WTC11 (cell line): ENCODE results near the gene FSTL1. TPM values are rescaled to one million over a fixed set of nuclear protein-coding genes. Genes with fewer than 3 reads are reported as not detected.

Experiments used
- ATAC-seq: fragments of 200-7000 bp; cut with Tn5 transposase; 2 replicates; pipeline ENCODE4 v1.10.0; 2021; ENCODE audit warnings: mild to moderate bottlenecking, moderate library complexity
- CTCF ChIA-PET: fragments of 300-600 bp; sonication (Branson Sonifier 250); formaldehyde crosslinking; loops from one replicate; lab custom pipeline; 2021; ENCODE audit warnings: antibody characterized with exemption; lab: Charles Lee
- POLR2A ChIA-PET: fragments of 350-600 bp; sonication (Branson Sonifier 250); formaldehyde crosslinking; loops from one replicate; lab custom pipeline; 2021; ENCODE audit warnings: antibody characterized with exemption; lab: Charles Lee
- DNase-seq: peaks from one replicate; pipeline ENCODE4 v3.0.0; 2021; ENCODE audit warnings: low spot score
- H3K27ac Mint-ChIP-seq: 2 replicates; pipeline ENCODE4 v1.8.0; 2021; ENCODE audit warnings: mixed read lengths
- H3K27me3 Mint-ChIP-seq: 2 replicates; pipeline ENCODE4 v1.8.0; 2021; ENCODE audit warnings: low read depth, mild to moderate bottlenecking, moderate library complexity, mixed read lengths
- H3K36me3 Mint-ChIP-seq: 2 replicates; pipeline ENCODE4 v1.8.0; 2021; ENCODE audit warnings: mixed read lengths
- H3K4me1 Mint-ChIP-seq: 2 replicates; pipeline ENCODE4 v1.8.0; 2022; ENCODE audit warnings: mixed read lengths
- H3K4me3 Mint-ChIP-seq: 2 replicates; pipeline ENCODE4 v1.8.0; 2021; ENCODE audit warnings: mild to moderate bottlenecking, moderate library complexity, mixed read lengths
- H3K9me3 Mint-ChIP-seq: 2 replicates; pipeline ENCODE4 v1.8.0; 2021; ENCODE audit warnings: mixed read lengths
- ATF1 ChIP-seq: sonication (generic); formaldehyde crosslinking; IDR thresholded peaks from 2 replicates; pipeline ENCODE4 v1.8.1; 2023; ENCODE audit warnings: mild to moderate bottlenecking, moderate library complexity, missing genetic modification reagents
- CREM ChIP-seq: sonication (generic); formaldehyde crosslinking; IDR thresholded peaks from 2 replicates; pipeline ENCODE4 v1.8.1; 2022; ENCODE audit warnings: mild to moderate bottlenecking, missing genetic modification reagents, moderate library complexity
- ESRRA ChIP-seq: sonication (generic); formaldehyde crosslinking; IDR thresholded peaks from 2 replicates; pipeline ENCODE4 v1.8.1; 2022; ENCODE audit warnings: mild to moderate bottlenecking, missing genetic modification reagents, borderline replicate concordance
- FOXK1 ChIP-seq: sonication (generic); formaldehyde crosslinking; IDR thresholded peaks from 2 replicates; pipeline ENCODE4 v1.8.0; 2022; ENCODE audit warnings: mild to moderate bottlenecking, moderate library complexity, missing genetic modification reagents
- GABPB1 ChIP-seq: sonication (generic); formaldehyde crosslinking; IDR thresholded peaks from 2 replicates; pipeline ENCODE4 v1.8.1; 2023; ENCODE audit warnings: mild to moderate bottlenecking, missing genetic modification reagents
- HMGXB4 ChIP-seq: sonication (generic); formaldehyde crosslinking; IDR thresholded peaks from 2 replicates; pipeline ENCODE4 v1.8.1; 2023; ENCODE audit warnings: mild to moderate bottlenecking, moderate library complexity, missing genetic modification reagents
- IRF1 ChIP-seq: sonication (generic); formaldehyde crosslinking; IDR thresholded peaks from 2 replicates; pipeline ENCODE4 v1.8.0; 2023; ENCODE audit warnings: missing genetic modification reagents
- KAT7 ChIP-seq: sonication (generic); formaldehyde crosslinking; IDR thresholded peaks from 2 replicates; pipeline ENCODE4 v1.8.1; 2023; ENCODE audit warnings: missing genetic modification reagents, mild to moderate bottlenecking, borderline replicate concordance
- NR1H2 ChIP-seq: sonication (generic); formaldehyde crosslinking; IDR thresholded peaks from 2 replicates; pipeline ENCODE4 v1.9.0; 2021; ENCODE audit warnings: mild to moderate bottlenecking, moderate library complexity, missing genetic modification reagents
- NR2C2 ChIP-seq: sonication (generic); formaldehyde crosslinking; IDR thresholded peaks from 2 replicates; pipeline ENCODE4 v1.8.0; 2022; ENCODE audit warnings: mild to moderate bottlenecking, missing genetic modification reagents
- OVOL2 ChIP-seq: fragments of 250-450 bp; sonication (Bioruptor Pico); IDR thresholded peaks from 2 replicates; pipeline ENCODE4 v1.9.0; 2021; ENCODE audit warnings: mild to moderate bottlenecking, borderline replicate concordance
- SMAD3 ChIP-seq: sonication (generic); formaldehyde crosslinking; IDR thresholded peaks from 2 replicates; pipeline ENCODE4 v1.8.0; 2022; ENCODE audit warnings: missing genetic modification reagents, mild to moderate bottlenecking, borderline replicate concordance
- SOX15 ChIP-seq: fragments of 250-450 bp; sonication (Bioruptor Pico); IDR thresholded peaks from 2 replicates; pipeline ENCODE4 v1.9.0; 2021; ENCODE audit warnings: mild to moderate bottlenecking
- TEAD1 ChIP-seq: sonication (generic); formaldehyde crosslinking; IDR thresholded peaks from 2 replicates; pipeline ENCODE4 v1.8.0; 2022; ENCODE audit warnings: mild to moderate bottlenecking, missing genetic modification reagents
- TEAD4 ChIP-seq: sonication (generic); formaldehyde crosslinking; IDR thresholded peaks from 2 replicates; pipeline ENCODE4 v1.8.0; 2022; ENCODE audit warnings: mild to moderate bottlenecking, missing genetic modification reagents
- USF2 ChIP-seq: sonication (generic); formaldehyde crosslinking; IDR thresholded peaks from 2 replicates; pipeline ENCODE4 v1.8.1; 2023; ENCODE audit warnings: mild to moderate bottlenecking, missing genetic modification reagents, moderate library complexity
- ZNF121 ChIP-seq: sonication (generic); formaldehyde crosslinking; IDR thresholded peaks from 2 replicates; pipeline ENCODE4 v1.8.0; 2023; ENCODE audit warnings: missing genetic modification reagents
- ZNF317 ChIP-seq: sonication (generic); formaldehyde crosslinking; IDR thresholded peaks from 2 replicates; pipeline ENCODE4 v1.8.1; 2023; ENCODE audit warnings: low read depth, mild to moderate bottlenecking, moderate library complexity, missing genetic modification reagents, borderline replicate concordance
- ZNF423 ChIP-seq: fragments of 250-450 bp; sonication (Bioruptor Pico); IDR thresholded peaks from 2 replicates; pipeline ENCODE4 v2.1.2; 2022; ENCODE audit warnings: mild to moderate bottlenecking, moderate library complexity
- total RNA-seq: library from RNA; stranded (reverse); gene quantifications from 3 replicates; pipeline ENCODE4 v1.2.3, GENCODE V29; 2021
- TF ChIP-seq, protein P1 (sequence below): sonication (generic); formaldehyde crosslinking; IDR thresholded peaks from 2 replicates; pipeline ENCODE4 v1.8.1; 2023; ENCODE audit warnings: mild to moderate bottlenecking, missing genetic modification reagents
- TF ChIP-seq, protein P2 (sequence below): sonication (generic); formaldehyde crosslinking; IDR thresholded peaks from 2 replicates; pipeline ENCODE4 v1.8.0; 2023; ENCODE audit warnings: missing genetic modification reagents, mild to moderate bottlenecking, borderline replicate concordance
- TF ChIP-seq, protein P3 (sequence below): sonication (generic); formaldehyde crosslinking; IDR thresholded peaks from 2 replicates; pipeline ENCODE4 v1.8.1; 2022; ENCODE audit warnings: mild to moderate bottlenecking, missing genetic modification reagents, moderate library complexity, borderline replicate concordance
- TF ChIP-seq, protein P4 (sequence below): sonication (generic); formaldehyde crosslinking; IDR thresholded peaks from 2 replicates; pipeline ENCODE4 v1.8.1; 2023; ENCODE audit warnings: mild to moderate bottlenecking, missing genetic modification reagents

FSTL1 gene
- total RNA-seq, 1 experiment from 2014 or later: 271 TPM

- TF ChIP-seq USF2 (CRISPR knock-in tag) (no peak), IRF1 (no peak), KAT7 (CRISPR knock-in tag) (no peak), SMAD3 (no peak), ESRRA (CRISPR knock-in tag) (no peak; the same call in 1 of the 2 replicates), GABPB1 (CRISPR knock-in tag) (peak; percentile 19; the same call in 1 of the 2 replicates), SOX15 (CRISPR knock-in tag) (no peak)
- TF ChIP-seq, protein P1, sequence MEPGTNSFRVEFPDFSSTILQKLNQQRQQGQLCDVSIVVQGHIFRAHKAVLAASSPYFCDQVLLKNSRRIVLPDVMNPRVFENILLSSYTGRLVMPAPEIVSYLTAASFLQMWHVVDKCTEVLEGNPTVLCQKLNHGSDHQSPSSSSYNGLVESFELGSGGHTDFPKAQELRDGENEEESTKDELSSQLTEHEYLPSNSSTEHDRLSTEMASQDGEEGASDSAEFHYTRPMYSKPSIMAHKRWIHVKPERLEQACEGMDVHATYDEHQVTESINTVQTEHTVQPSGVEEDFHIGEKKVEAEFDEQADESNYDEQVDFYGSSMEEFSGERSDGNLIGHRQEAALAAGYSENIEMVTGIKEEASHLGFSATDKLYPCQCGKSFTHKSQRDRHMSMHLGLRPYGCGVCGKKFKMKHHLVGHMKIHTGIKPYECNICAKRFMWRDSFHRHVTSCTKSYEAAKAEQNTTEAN: no peak
- TF ChIP-seq, protein P2, sequence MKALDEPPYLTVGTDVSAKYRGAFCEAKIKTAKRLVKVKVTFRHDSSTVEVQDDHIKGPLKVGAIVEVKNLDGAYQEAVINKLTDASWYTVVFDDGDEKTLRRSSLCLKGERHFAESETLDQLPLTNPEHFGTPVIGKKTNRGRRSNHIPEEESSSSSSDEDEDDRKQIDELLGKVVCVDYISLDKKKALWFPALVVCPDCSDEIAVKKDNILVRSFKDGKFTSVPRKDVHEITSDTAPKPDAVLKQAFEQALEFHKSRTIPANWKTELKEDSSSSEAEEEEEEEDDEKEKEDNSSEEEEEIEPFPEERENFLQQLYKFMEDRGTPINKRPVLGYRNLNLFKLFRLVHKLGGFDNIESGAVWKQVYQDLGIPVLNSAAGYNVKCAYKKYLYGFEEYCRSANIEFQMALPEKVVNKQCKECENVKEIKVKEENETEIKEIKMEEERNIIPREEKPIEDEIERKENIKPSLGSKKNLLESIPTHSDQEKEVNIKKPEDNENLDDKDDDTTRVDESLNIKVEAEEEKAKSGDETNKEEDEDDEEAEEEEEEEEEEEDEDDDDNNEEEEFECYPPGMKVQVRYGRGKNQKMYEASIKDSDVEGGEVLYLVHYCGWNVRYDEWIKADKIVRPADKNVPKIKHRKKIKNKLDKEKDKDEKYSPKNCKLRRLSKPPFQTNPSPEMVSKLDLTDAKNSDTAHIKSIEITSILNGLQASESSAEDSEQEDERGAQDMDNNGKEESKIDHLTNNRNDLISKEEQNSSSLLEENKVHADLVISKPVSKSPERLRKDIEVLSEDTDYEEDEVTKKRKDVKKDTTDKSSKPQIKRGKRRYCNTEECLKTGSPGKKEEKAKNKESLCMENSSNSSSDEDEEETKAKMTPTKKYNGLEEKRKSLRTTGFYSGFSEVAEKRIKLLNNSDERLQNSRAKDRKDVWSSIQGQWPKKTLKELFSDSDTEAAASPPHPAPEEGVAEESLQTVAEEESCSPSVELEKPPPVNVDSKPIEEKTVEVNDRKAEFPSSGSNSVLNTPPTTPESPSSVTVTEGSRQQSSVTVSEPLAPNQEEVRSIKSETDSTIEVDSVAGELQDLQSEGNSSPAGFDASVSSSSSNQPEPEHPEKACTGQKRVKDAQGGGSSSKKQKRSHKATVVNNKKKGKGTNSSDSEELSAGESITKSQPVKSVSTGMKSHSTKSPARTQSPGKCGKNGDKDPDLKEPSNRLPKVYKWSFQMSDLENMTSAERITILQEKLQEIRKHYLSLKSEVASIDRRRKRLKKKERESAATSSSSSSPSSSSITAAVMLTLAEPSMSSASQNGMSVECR: 0 out of 2 replicates have a peak, but pooled peaks have one; percentile 29
- TF ChIP-seq, protein P3, sequence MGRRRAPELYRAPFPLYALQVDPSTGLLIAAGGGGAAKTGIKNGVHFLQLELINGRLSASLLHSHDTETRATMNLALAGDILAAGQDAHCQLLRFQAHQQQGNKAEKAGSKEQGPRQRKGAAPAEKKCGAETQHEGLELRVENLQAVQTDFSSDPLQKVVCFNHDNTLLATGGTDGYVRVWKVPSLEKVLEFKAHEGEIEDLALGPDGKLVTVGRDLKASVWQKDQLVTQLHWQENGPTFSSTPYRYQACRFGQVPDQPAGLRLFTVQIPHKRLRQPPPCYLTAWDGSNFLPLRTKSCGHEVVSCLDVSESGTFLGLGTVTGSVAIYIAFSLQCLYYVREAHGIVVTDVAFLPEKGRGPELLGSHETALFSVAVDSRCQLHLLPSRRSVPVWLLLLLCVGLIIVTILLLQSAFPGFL (CRISPR knock-in tag): 0 out of 2 replicates have a peak, but pooled peaks have one; percentile 65
Measured at GRCh38 chr3:120348065-120348990, 102.5 kb downstream of the FSTL1 start (continued).

DNA sequence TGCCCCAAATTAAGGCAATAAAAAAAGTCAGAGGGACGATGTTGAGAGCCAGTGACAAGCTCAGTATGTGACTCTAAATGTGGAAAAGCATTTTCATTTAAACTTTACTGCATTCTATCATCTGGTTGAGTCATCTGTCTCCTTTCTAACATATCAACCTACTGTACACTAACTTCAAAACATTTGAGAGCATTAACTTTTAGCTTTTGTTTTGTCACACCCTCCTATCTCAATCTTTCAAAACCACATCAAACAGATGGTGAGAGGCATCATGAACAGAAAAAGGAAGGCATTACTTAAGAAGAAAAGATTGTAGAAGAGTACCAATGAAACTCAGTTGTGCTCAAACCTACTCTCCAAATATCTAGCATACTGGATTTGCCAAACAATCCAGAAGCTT is 106.4 kb downstream of the FSTL1 start:
- no peak for DNase-seq
- POLR2A ChIA-PET: interaction anchor here (0.6 kb wide), 1 partner anchor 151 kb away, joined by 3 read pairs; no protein-coding TSS in a partner anchor
- peaks cover 5% of the 10 kb centered on the region for H3K27me3 Mint-ChIP-seq
- CTCF ChIA-PET: no interaction called here
- no peak overlapping the region for H3K4me3 Mint-ChIP-seq
- no peak overlapping the region for H3K27ac Mint-ChIP-seq
- H3K9me3 Mint-ChIP-seq: peaks cover 8% of the 10 kb centered on the region
- peaks cover 13% of the 10 kb centered on the region for H3K36me3 Mint-ChIP-seq
- ATAC-seq: no peak
- peaks cover 32% of the 10 kb centered on the region for H3K4me1 Mint-ChIP-seq
- TF ChIP-seq ZNF423 (CRISPR knock-in tag) (no peak), ZNF317 (CRISPR knock-in tag) (no peak), NR1H2 (CRISPR knock-in tag) (no peak), FOXK1 (CRISPR knock-in tag) (no peak), TEAD1 (CRISPR knock-in tag) (no peak), OVOL2 (CRISPR knock-in tag) (no peak), ZNF121 (CRISPR knock-in tag) (no peak), TEAD4 (CRISPR knock-in tag) (no peak), GABPB1 (CRISPR knock-in tag) (no peak), HMGXB4 (CRISPR knock-in tag) (no peak), NR2C2 (CRISPR knock-in tag) (no peak), ATF1 (CRISPR knock-in tag) (no peak), CREM (CRISPR knock-in tag) (no peak)
- TF ChIP-seq, protein P4, sequence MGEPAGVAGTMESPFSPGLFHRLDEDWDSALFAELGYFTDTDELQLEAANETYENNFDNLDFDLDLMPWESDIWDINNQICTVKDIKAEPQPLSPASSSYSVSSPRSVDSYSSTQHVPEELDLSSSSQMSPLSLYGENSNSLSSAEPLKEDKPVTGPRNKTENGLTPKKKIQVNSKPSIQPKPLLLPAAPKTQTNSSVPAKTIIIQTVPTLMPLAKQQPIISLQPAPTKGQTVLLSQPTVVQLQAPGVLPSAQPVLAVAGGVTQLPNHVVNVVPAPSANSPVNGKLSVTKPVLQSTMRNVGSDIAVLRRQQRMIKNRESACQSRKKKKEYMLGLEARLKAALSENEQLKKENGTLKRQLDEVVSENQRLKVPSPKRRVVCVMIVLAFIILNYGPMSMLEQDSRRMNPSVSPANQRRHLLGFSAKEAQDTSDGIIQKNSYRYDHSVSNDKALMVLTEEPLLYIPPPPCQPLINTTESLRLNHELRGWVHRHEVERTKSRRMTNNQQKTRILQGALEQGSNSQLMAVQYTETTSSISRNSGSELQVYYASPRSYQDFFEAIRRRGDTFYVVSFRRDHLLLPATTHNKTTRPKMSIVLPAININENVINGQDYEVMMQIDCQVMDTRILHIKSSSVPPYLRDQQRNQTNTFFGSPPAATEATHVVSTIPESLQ (CRISPR knock-in tag): no peak
